Chondrocyte (in vitro differentiated cells): ENCODE data around the gene PDK3. TPM values are rescaled to one million over a fixed set of nuclear protein-coding genes. Genes with fewer than 3 reads are reported as not detected.

Experiments used
- DNase-seq: peaks from one replicate; pipeline ENCODE4 v3.0.0; 2021; ENCODE audit warnings: mixed read lengths, low spot score
- H3K27ac Mint-ChIP-seq: one replicate; pipeline ENCODE4 v1.8.0; 2021; ENCODE audit warnings: mild to moderate bottlenecking, moderate library complexity, mixed read lengths; ENCODE audit not compliant: unreplicated experiment
- H3K27me3 Mint-ChIP-seq: 2 replicates; pipeline ENCODE4 v1.8.0; 2021; ENCODE audit warnings: low read depth, mixed read lengths
- H3K36me3 Mint-ChIP-seq: 2 replicates; pipeline ENCODE4 v1.8.0; 2021; ENCODE audit warnings: low read depth, mixed read lengths
- H3K4me1 Mint-ChIP-seq: 2 replicates; pipeline ENCODE4 v1.8.0; 2021; ENCODE audit warnings: low read depth, mild to moderate bottlenecking, mixed read lengths
- H3K4me3 Mint-ChIP-seq: one replicate; pipeline ENCODE4 v1.8.0; 2021; ENCODE audit warnings: mild to moderate bottlenecking, moderate library complexity, mixed read lengths; ENCODE audit not compliant: unreplicated experiment
- H3K9me3 Mint-ChIP-seq: 2 replicates; pipeline ENCODE4 v1.8.0; 2021; ENCODE audit warnings: low read depth, mixed read lengths
- CTCF ChIP-seq: fragments of 200-600 bp; sonication (generic); IDR thresholded peaks from 2 replicates; pipeline ENCODE4 v1.5.0; 2021; ENCODE audit warnings: antibody characterized with exemption, mild to moderate bottlenecking, moderate library complexity
- total RNA-seq: library from RNA; stranded (reverse); gene quantifications from 3 replicates; pipeline ENCODE4 v1.2.1, GENCODE V29; 2021

Gene PDK3
- total RNA-seq, 1 donor from 2014 or later, result 44.1 TPM

- H3K36me3 Mint-ChIP-seq, result peaks cover 2% of the 10 kb centered on the region
- H3K27me3 Mint-ChIP-seq, result no peaks in the 10 kb centered on the region
- no peaks in the 10 kb centered on the region for H3K9me3 Mint-ChIP-seq
- peaks cover 48% of the 10 kb centered on the region for H3K4me1 Mint-ChIP-seq
- DNase-seq, result no peak
- TF ChIP-seq CTCF, result no peak
- no peak overlapping the region for H3K4me3 Mint-ChIP-seq
- no peak overlapping the region for H3K27ac Mint-ChIP-seq
Observed at GRCh38 chrX:24485323-24485722, 20.2 kb downstream of the PDK3 start.

GRCh38 chrX:24485976-24486680 is 21.0 kb downstream of the PDK3 start:
- no peaks in the 10 kb centered on the region for H3K27me3 Mint-ChIP-seq
- peaks cover 2% of the 10 kb centered on the region for H3K36me3 Mint-ChIP-seq
- no peak for DNase-seq
- TF ChIP-seq CTCF, result no peak
- H3K9me3 Mint-ChIP-seq, result no peaks in the 10 kb centered on the region
- no peak overlapping the region for H3K27ac Mint-ChIP-seq
- H3K4me3 Mint-ChIP-seq, result no peak overlapping the region
- H3K4me1 Mint-ChIP-seq, result peaks cover 43% of the 10 kb centered on the region

- Mint-ChIP-seq H3K4me3 (no peak overlapping the region), H3K9me3 (no peaks in the 10 kb centered on the region), H3K27me3 (no peaks in the 10 kb centered on the region), H3K36me3 (no peaks in the 10 kb centered on the region), H3K4me1 (peaks cover 42% of the 10 kb centered on the region), H3K27ac (no peak overlapping the region)
- no peak for DNase-seq
- no peak for TF ChIP-seq CTCF
Observed at GRCh38 chrX:24487571-24487970, 22.5 kb downstream of the PDK3 start.

- no peak for TF ChIP-seq CTCF
- no peaks in the 10 kb centered on the region for H3K9me3 Mint-ChIP-seq
- no peaks in the 10 kb centered on the region for H3K36me3 Mint-ChIP-seq
- no peaks in the 10 kb centered on the region for H3K27me3 Mint-ChIP-seq
- H3K4me1 Mint-ChIP-seq, result peaks cover 62% of the 10 kb centered on the region
- no peak for DNase-seq
- H3K27ac Mint-ChIP-seq, result no peak overlapping the region
- no peak overlapping the region for H3K4me3 Mint-ChIP-seq
Observed at GRCh38 chrX:24491741-24492140, 26.7 kb downstream of the PDK3 start.

GRCh38 chrX:24493740-24494581 is 28.9 kb downstream of the PDK3 start:
- no peak for TF ChIP-seq CTCF
- H3K4me3 Mint-ChIP-seq, result no peak overlapping the region
- no peaks in the 10 kb centered on the region for H3K9me3 Mint-ChIP-seq
- H3K27ac Mint-ChIP-seq, result peak overlapping the region; percentile 92
- H3K27me3 Mint-ChIP-seq, result no peaks in the 10 kb centered on the region
- no peaks in the 10 kb centered on the region for H3K36me3 Mint-ChIP-seq
- DNase-seq, result no peak
- H3K4me1 Mint-ChIP-seq, result peaks cover 54% of the 10 kb centered on the region
